Transverse colon (tissue), 3 donors: ENCODE data around the gene MTHFR.

Source experiments
- POLR2A ChIP-seq: fragments of 450-650 bp; IDR thresholded peaks from one replicate; pipeline ENCODE4 v1.6.1; 2016; ENCODE audit warnings: antibody characterized with exemption, mild to moderate bottlenecking, moderate library complexity
- TF ChIP-seq, protein P1 (sequence below), 5 experiments: fragments of 200-600 bp in 3 of 5; fragments of 450-650 bp in 2 of 5; sonication (generic) in 3 of 5; IDR thresholded peaks; 1 replicate in 2 of 5; 2 replicates in 3 of 5; pipeline ENCODE4 v1.5.1; 2016 to 2017; ENCODE audit warnings: antibody characterized with exemption in 5 of 5, inconsistent platforms in 3 of 5, mild to moderate bottlenecking in 2 of 5, moderate library complexity in 1 of 5

DNA sequence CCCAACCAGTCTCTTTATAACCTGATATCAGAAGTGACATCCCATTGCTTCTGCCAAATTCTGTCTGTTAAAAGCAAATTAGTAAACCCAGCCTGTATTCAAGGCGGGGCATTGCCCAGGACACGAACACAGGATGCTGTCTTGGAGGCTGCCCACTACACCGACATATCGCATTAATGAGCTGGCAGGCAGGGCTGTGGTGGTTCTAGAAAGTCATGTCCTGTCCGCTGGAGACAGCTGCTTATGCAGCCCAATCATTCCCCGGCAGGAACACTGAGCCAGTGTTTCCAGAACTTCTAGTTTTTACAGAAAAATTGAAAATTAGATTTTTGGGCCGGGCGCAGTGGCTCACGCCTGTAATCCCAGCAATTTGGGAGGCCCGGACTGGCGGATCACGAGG, 24.5 kb downstream of the MTHFR start:
- no peak for TF ChIP-seq POLR2A
- TF ChIP-seq, protein P1, sequence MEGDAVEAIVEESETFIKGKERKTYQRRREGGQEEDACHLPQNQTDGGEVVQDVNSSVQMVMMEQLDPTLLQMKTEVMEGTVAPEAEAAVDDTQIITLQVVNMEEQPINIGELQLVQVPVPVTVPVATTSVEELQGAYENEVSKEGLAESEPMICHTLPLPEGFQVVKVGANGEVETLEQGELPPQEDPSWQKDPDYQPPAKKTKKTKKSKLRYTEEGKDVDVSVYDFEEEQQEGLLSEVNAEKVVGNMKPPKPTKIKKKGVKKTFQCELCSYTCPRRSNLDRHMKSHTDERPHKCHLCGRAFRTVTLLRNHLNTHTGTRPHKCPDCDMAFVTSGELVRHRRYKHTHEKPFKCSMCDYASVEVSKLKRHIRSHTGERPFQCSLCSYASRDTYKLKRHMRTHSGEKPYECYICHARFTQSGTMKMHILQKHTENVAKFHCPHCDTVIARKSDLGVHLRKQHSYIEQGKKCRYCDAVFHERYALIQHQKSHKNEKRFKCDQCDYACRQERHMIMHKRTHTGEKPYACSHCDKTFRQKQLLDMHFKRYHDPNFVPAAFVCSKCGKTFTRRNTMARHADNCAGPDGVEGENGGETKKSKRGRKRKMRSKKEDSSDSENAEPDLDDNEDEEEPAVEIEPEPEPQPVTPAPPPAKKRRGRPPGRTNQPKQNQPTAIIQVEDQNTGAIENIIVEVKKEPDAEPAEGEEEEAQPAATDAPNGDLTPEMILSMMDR (IDR thresholded peaks at IDR 0.05), result no peak
